SK-N-SH treated with all-trans-retinoic acid at 6 μM for 48 hours (cell line): ENCODE measurements around the gene TPM4.

Experiments
- ATAC-seq: fragments of 200-7000 bp; cut with Tn5 transposase; 3 replicates; pipeline ENCODE4 v1.9.1; 2020; ENCODE audit warnings: mild to moderate bottlenecking, moderate library complexity
- ARNTL ChIP-seq: fragments of 450-650 bp; formaldehyde crosslinking; IDR thresholded peaks from 2 replicates; pipeline ENCODE4 v1.5.0; 2020; ENCODE audit warnings: low read depth, mild to moderate bottlenecking, moderate library complexity, borderline replicate concordance
- BACH2 ChIP-seq: fragments of 250-450 bp; sonication (Bioruptor Pico); IDR thresholded peaks from 2 replicates; pipeline ENCODE4 v1.9.0; 2021; ENCODE audit warnings: mild to moderate bottlenecking, borderline replicate concordance
- CSDC2 ChIP-seq: fragments of 250-450 bp; sonication (Bioruptor Pico); IDR thresholded peaks from 2 replicates; pipeline ENCODE4 v1.5.0; 2020; ENCODE audit warnings: mild to moderate bottlenecking, moderate library complexity
- ESRRG ChIP-seq: fragments of 250-450 bp; sonication (Bioruptor Pico); IDR thresholded peaks from 2 replicates; pipeline ENCODE4 v1.6.1; 2021; ENCODE audit warnings: mild to moderate bottlenecking
- GLIS3 ChIP-seq: fragments of 250-450 bp; sonication (Bioruptor Pico); IDR thresholded peaks from 2 replicates; pipeline ENCODE4 v1.5.0; 2020; ENCODE audit warnings: mild to moderate bottlenecking, moderate library complexity
- ISL1 ChIP-seq: fragments of 250-450 bp; sonication (Bioruptor Pico); IDR thresholded peaks from 2 replicates; pipeline ENCODE4 v2.1.2; 2022; ENCODE audit warnings: mild to moderate bottlenecking, moderate library complexity
- PPARA ChIP-seq: fragments of 250-450 bp; sonication (Bioruptor Pico); IDR thresholded peaks from 2 replicates; pipeline ENCODE4 v1.5.0; 2020; ENCODE audit warnings: mild to moderate bottlenecking, borderline replicate concordance
- SNAI2 ChIP-seq: fragments of 250-450 bp; sonication (Bioruptor Pico); IDR thresholded peaks from 2 replicates; pipeline ENCODE4 v1.5.0; 2020; ENCODE audit warnings: mild to moderate bottlenecking, moderate library complexity
- TCF4 ChIP-seq: fragments of 250-450 bp; sonication (Bioruptor Pico); IDR thresholded peaks from 2 replicates; pipeline ENCODE4 v1.8.0; 2021; ENCODE audit warnings: mild to moderate bottlenecking, moderate library complexity, borderline replicate concordance
- TOX ChIP-seq: fragments of 250-450 bp; sonication (Bioruptor Pico); IDR thresholded peaks from 2 replicates; pipeline ENCODE4 v1.8.0; 2021; ENCODE audit warnings: mild to moderate bottlenecking, moderate library complexity, borderline replicate concordance
- ZC3H10 ChIP-seq: fragments of 250-450 bp; sonication (Bioruptor Pico); IDR thresholded peaks from 2 replicates; pipeline ENCODE4 v1.5.1; 2021; ENCODE audit warnings: mild to moderate bottlenecking, moderate library complexity
- ZFP3 ChIP-seq: fragments of 250-450 bp; sonication (Bioruptor Pico); IDR thresholded peaks from 2 replicates; pipeline ENCODE4 v1.5.0; 2020; ENCODE audit warnings: mild to moderate bottlenecking, moderate library complexity
- ZFP30 ChIP-seq: fragments of 450-650 bp; formaldehyde crosslinking; IDR thresholded peaks from 2 replicates; pipeline ENCODE4 v1.5.0; 2022; ENCODE audit warnings: mild to moderate bottlenecking, moderate library complexity
- ZNF565 ChIP-seq: fragments of 450-650 bp; formaldehyde crosslinking; conservative IDR thresholded peaks from 2 replicates; pipeline ENCODE4 v1.5.0; 2020; ENCODE audit warnings: low read depth, mild to moderate bottlenecking, moderate library complexity
- ZNF70 ChIP-seq: fragments of 450-650 bp; formaldehyde crosslinking; IDR thresholded peaks from 2 replicates; pipeline ENCODE4 v1.5.0; 2020; ENCODE audit warnings: mild to moderate bottlenecking, moderate library complexity
- ZNF8 ChIP-seq: fragments of 450-650 bp; formaldehyde crosslinking; IDR thresholded peaks from 2 replicates; pipeline ENCODE4 v1.5.0; 2020; ENCODE audit warnings: mild to moderate bottlenecking, moderate library complexity
- TF ChIP-seq, protein P1 (sequence below): fragments of 250-450 bp; sonication (Bioruptor Pico); IDR thresholded peaks from 2 replicates; pipeline ENCODE4 v1.5.1; 2021; ENCODE audit warnings: mild to moderate bottlenecking, moderate library complexity
- TF ChIP-seq, protein P2 (sequence below): fragments of 250-450 bp; sonication (Bioruptor Pico); IDR thresholded peaks from 2 replicates; pipeline ENCODE4 v1.8.0; 2020; ENCODE audit warnings: mild to moderate bottlenecking, moderate library complexity, borderline replicate concordance
- TF ChIP-seq, protein P3 (sequence below): fragments of 250-450 bp; sonication (Bioruptor Pico); IDR thresholded peaks from 2 replicates; pipeline ENCODE4 v1.8.0; 2021; ENCODE audit warnings: low read depth, mild to moderate bottlenecking, moderate library complexity, borderline replicate concordance

The TPM4 gene

DNA sequence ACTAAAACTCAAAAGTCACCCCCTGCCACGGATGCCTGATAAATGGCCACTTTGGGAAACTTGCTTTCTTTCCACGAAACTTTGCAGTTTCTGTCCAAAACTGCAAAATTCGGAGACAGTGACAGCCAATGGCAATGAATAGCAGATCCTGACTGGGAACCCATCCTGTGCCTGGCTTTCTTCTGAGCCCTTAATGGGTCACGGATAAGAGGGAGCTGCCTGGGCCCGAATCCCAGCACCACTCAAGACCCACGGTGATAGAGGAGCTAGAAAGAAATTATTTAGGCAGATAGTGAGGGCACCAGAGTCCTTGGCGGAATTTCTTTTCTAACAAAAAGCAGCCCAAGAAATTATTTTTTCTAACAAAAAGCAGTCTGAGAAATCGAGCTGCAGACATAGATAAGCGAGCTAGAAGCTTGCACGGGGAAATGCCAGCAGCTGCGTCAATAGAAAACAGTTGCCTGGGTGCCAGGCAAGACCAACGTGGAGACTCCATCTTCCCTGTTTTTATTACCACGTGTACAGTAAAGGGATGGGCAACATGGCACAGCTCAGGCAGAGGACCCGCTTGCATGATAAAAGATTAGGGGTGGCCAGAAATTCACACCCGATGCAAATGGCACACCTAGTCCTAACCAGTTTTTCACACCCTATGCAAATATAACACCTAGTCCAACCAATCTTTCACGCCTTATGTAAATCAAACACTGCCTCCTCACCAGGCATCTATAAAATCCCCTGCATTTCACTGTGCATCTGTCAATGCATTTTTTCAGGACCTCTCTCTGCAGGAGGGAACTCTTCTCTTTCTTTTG is 60.1 kb downstream of the TPM4 start (continued):
- TF ChIP-seq SNAI2: no peak

DNA sequence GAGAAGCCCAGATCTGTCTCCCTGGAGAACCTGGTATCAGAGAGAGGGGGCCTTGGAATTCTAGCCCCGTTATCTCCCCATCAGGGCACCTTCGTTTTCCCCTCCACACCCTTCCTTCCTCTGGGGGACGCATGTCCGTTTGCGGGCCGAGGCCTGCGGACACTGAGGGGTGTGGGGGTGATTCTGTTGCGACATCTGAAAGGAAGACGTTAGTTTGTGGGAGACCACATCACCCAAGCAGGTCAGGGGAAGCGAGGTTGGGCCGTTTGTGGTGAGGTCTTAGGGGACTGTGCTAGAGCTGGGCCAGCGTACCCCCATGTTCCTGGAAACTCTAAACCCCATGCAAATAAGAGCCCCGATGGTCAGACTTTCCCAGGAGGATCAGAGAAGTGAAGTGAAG is 63.5 kb downstream of the TPM4 start:
- ATAC-seq: no peak

DNA sequence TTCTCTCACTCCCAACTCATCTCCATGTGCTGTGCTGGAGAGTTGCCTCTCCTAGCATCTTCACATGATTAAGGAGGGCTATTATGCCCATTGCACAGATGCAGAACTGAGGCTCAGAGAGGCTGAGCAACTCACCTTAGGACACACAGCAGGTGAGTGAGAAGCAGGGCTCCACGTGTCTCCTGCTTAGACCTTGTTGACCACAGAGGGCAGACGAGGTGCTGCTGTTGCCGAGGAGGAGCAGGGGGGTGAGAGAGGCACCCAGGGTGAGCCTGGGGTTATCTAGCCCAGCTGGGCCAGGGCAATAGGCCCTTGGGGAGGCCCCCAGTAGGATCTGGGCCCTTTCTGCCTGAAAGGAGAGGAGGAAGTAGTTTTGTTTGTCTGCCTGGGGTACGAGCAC is 64.7 kb downstream of the TPM4 start:
- TF ChIP-seq TOX (CRISPR knock-in tag) (no peak), ZNF565 (CRISPR knock-in tag) (no peak), TCF4 (CRISPR knock-in tag) (no peak), BACH2 (CRISPR knock-in tag) (no peak)
- TF ChIP-seq, protein P1, sequence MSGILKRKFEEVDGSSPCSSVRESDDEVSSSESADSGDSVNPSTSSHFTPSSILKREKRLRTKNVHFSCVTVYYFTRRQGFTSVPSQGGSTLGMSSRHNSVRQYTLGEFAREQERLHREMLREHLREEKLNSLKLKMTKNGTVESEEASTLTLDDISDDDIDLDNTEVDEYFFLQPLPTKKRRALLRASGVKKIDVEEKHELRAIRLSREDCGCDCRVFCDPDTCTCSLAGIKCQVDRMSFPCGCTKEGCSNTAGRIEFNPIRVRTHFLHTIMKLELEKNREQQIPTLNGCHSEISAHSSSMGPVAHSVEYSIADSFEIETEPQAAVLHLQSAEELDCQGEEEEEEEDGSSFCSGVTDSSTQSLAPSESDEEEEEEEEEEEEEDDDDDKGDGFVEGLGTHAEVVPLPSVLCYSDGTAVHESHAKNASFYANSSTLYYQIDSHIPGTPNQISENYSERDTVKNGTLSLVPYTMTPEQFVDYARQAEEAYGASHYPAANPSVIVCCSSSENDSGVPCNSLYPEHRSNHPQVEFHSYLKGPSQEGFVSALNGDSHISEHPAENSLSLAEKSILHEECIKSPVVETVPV: no peak
- ATAC-seq: no peak

More for the DNA sequence above, 63.5 kb downstream of the TPM4 start:
- TF ChIP-seq ESRRG (no peak), BACH2 (CRISPR knock-in tag) (no peak), SNAI2 (no peak), GLIS3 (CRISPR knock-in tag) (no peak), ARNTL (CRISPR knock-in tag) (no peak), ZFP30 (CRISPR knock-in tag) (no peak), ZFP3 (CRISPR knock-in tag) (no peak)

DNA sequence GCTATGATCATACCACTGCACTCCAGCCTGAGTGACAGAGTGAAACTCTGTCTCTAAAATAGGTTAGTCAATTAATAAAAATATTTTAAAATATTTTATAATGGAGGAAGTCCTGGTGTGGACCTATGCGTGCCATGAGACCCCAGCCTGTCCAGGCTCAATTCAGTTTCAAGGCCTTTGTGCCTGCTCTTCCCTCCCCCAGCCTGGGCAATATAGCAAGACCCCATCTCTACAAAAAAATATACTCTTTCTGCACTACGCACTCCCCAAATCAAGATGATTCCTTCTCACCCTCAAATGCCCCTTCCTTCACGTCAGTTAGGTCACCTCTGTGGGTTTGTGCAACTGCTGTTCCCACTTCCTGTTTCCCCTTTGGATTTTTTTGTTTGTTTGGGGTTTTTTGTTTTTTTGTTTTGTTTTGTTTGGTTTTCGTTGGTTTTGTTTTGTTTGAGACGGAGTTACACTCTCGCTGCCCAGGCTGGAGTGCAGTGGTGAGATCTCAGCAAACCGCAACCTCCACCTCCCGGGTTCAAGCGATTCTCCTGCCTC is 65.8 kb downstream of the TPM4 start:
- no peak for ATAC-seq

More for the DNA sequence above, 65.8 kb downstream of the TPM4 start:
- no peak for TF ChIP-seq ARNTL (CRISPR knock-in tag)
- no peak for TF ChIP-seq ZC3H10
- TF ChIP-seq, protein P1: no peak
- no peak for TF ChIP-seq TOX (CRISPR knock-in tag)
- TF ChIP-seq ISL1 (CRISPR knock-in tag): no peak
- TF ChIP-seq ESRRG: no peak
- TF ChIP-seq, protein P2, sequence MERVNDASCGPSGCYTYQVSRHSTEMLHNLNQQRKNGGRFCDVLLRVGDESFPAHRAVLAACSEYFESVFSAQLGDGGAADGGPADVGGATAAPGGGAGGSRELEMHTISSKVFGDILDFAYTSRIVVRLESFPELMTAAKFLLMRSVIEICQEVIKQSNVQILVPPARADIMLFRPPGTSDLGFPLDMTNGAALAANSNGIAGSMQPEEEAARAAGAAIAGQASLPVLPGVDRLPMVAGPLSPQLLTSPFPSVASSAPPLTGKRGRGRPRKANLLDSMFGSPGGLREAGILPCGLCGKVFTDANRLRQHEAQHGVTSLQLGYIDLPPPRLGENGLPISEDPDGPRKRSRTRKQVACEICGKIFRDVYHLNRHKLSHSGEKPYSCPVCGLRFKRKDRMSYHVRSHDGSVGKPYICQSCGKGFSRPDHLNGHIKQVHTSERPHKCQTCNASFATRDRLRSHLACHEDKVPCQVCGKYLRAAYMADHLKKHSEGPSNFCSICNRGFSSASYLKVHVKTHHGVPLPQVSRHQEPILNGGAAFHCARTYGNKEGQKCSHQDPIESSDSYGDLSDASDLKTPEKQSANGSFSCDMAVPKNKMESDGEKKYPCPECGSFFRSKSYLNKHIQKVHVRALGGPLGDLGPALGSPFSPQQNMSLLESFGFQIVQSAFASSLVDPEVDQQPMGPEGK: no peak
- TF ChIP-seq CSDC2 (CRISPR knock-in tag): no peak
- TF ChIP-seq, protein P3, sequence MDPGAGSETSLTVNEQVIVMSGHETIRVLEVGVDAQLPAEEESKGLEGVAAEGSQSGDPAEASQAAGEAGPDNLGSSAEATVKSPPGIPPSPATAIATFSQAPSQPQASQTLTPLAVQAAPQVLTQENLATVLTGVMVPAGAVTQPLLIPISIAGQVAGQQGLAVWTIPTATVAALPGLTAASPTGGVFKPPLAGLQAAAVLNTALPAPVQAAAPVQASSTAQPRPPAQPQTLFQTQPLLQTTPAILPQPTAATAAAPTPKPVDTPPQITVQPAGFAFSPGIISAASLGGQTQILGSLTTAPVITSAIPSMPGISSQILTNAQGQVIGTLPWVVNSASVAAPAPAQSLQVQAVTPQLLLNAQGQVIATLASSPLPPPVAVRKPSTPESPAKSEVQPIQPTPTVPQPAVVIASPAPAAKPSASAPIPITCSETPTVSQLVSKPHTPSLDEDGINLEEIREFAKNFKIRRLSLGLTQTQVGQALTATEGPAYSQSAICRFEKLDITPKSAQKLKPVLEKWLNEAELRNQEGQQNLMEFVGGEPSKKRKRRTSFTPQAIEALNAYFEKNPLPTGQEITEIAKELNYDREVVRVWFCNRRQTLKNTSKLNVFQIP: no peak
- no peak for TF ChIP-seq ZNF70 (CRISPR knock-in tag)
- no peak for TF ChIP-seq ZNF8
- TF ChIP-seq PPARA (CRISPR knock-in tag): no peak
- no peak for TF ChIP-seq GLIS3 (CRISPR knock-in tag)
- TF ChIP-seq SNAI2: no peak
